K562 (cell line): Measurements from ENCODE around the gene MXRA7. TPM values are rescaled to one million over a fixed set of nuclear protein-coding genes. Genes with fewer than 3 reads are reported as not detected.
A peak's percentile ranks its signal among the peaks of the same experiment; 100 is the strongest.

Experiments
- ARID2 ChIP-seq: fragments of 450-650 bp; IDR thresholded peaks from 2 replicates; pipeline ENCODE4 v1.6.1; 2017; ENCODE audit warnings: antibody characterized with exemption, mild to moderate bottlenecking
- BRD4 ChIP-seq: fragments of 200-600 bp; sonication (generic); IDR thresholded peaks from 2 replicates; pipeline ENCODE4 v1.6.1; 2017; ENCODE audit warnings: inconsistent platforms
- CCAR2 ChIP-seq: fragments of 200-400 bp; formaldehyde crosslinking; IDR thresholded peaks from 2 replicates; pipeline ENCODE4 v1.6.1; 2017; ENCODE audit warnings: mild to moderate bottlenecking, low read depth, low read length
- CEBPB ChIP-seq: fragments of 450-650 bp; IDR thresholded peaks from 2 replicates; pipeline ENCODE4 v1.6.1; 2016; ENCODE audit warnings: missing genetic modification characterization, missing compliant biosample characterization
- GABPA ChIP-seq: fragments of 200-800 bp; sonication (Bioruptor generic); conservative IDR thresholded peaks from 2 replicates; pipeline ENCODE4 v1.6.1; 2016; ENCODE audit warnings: low read depth, missing genetic modification characterization, missing compliant biosample characterization
- GATAD2A ChIP-seq: fragments of 450-650 bp; IDR thresholded peaks from 2 replicates; pipeline ENCODE4 v1.6.1; 2017
- HDAC2 ChIP-seq: fragments of 450-650 bp; IDR thresholded peaks from 2 replicates; pipeline ENCODE4 v1.6.1; 2016; ENCODE audit warnings: mild to moderate bottlenecking
- HDAC3 ChIP-seq: fragments of 450-650 bp; IDR thresholded peaks from 2 replicates; pipeline ENCODE4 v1.6.1; 2018; ENCODE audit warnings: borderline replicate concordance, mild to moderate bottlenecking, moderate library complexity; ENCODE audit not compliant: partially characterized antibody
- KLF13 ChIP-seq: fragments of 450-650 bp; IDR thresholded peaks from 2 replicates; pipeline ENCODE4 v1.6.1; 2016; ENCODE audit warnings: missing genetic modification characterization, low read depth, mild to moderate bottlenecking, missing compliant biosample characterization, moderate library complexity, borderline replicate concordance
- MTA2 ChIP-seq: fragments of 450-650 bp; IDR thresholded peaks from 2 replicates; pipeline ENCODE4 v1.6.1; 2016; ENCODE audit warnings: low read depth
- NR0B1 ChIP-seq: fragments of 450-650 bp; IDR thresholded peaks from one replicate; pipeline ENCODE4 v1.6.1; 2018; ENCODE audit warnings: mild to moderate bottlenecking, moderate library complexity; ENCODE audit not compliant: partially characterized antibody
- NR2C1 ChIP-seq, 2 experiments: fragments of 450-650 bp; IDR thresholded peaks; 2 replicates each; pipeline ENCODE4 v1.6.1; 2017; ENCODE audit warnings: mild to moderate bottlenecking in 2 of 2, antibody characterized with exemption in 1 of 2, inconsistent platforms in 1 of 2, missing compliant biosample characterization in 1 of 2, missing genetic modification characterization in 1 of 2
- PHB ChIP-seq: fragments of 250-450 bp; sonication (Bioruptor Pico); IDR thresholded peaks from 2 replicates; pipeline ENCODE4 v1.5.0; 2021
- PHB2 ChIP-seq: fragments of 450-650 bp; IDR thresholded peaks from 2 replicates; pipeline ENCODE4 v1.6.1; 2017; ENCODE audit warnings: low read depth
- REST ChIP-seq, 2 experiments: fragments of 450-650 bp; formaldehyde crosslinking in 1 of 2; IDR thresholded peaks; 2 replicates each; pipeline versions ENCODE4 v1.4.0 to v1.6.1; 2014 to 2020; ENCODE audit warnings: mild to moderate bottlenecking in 2 of 2, borderline replicate concordance in 1 of 2, low read depth in 1 of 2
- SMAD4 ChIP-seq: fragments of 250-450 bp; sonication (Bioruptor Pico); conservative IDR thresholded peaks from 2 replicates; pipeline ENCODE4 v1.8.0; 2021; ENCODE audit warnings: inconsistent platforms, mild to moderate bottlenecking, moderate library complexity
- SRSF1 ChIP-seq: fragments of 200-400 bp; formaldehyde crosslinking; IDR thresholded peaks from 2 replicates; pipeline ENCODE4 v1.6.1; 2017; ENCODE audit warnings: mild to moderate bottlenecking, low read depth, low read length, moderate library complexity
- SRSF3 ChIP-seq: fragments of 200-400 bp; formaldehyde crosslinking; IDR thresholded peaks from 2 replicates; pipeline ENCODE4 v1.6.1; 2016; ENCODE audit warnings: mild to moderate bottlenecking, low read length, moderate library complexity; ENCODE audit not compliant: insufficient read depth
- U2AF2 ChIP-seq: fragments of 200-400 bp; formaldehyde crosslinking; optimal IDR thresholded peaks from 2 replicates; pipeline ENCODE3; 2017; ENCODE audit warnings: low read depth, mild to moderate bottlenecking, low read length
- ZNF354B ChIP-seq: fragments of 250-450 bp; sonication (Bioruptor Pico); IDR thresholded peaks from 2 replicates; pipeline ENCODE4 v1.4.0; 2020
- ZNF75A ChIP-seq: fragments of 450-650 bp; formaldehyde crosslinking; IDR thresholded peaks from 2 replicates; pipeline ENCODE4 v1.4.0; 2020; ENCODE audit warnings: mild to moderate bottlenecking
- polyA plus RNA-seq, 8 experiments: library from polyadenylated mRNA; depleted of rRNA in 4 of 8; stranded (reverse) in 5 of 8; unstranded in 3 of 8; fragments of >200 nt; fragmentation: Nextera tagmentation in 2 of 8; fragmentation: Illumina TruSeq in 1 of 8; extraction: Ambion mirVana in 2 of 8; extraction: Trizol in 1 of 8; gene quantifications; 2 replicates each; pipeline versions ENCODE4 v1.2.1 to v1.2.3, GENCODE V29; 2011 to 2014; ENCODE audit warnings: inconsistent platforms in 1 of 8, missing spikeins in 1 of 8
- total RNA-seq, 7 experiments: library from RNA; depleted of rRNA in 6 of 7; stranded (reverse); fragments of >200 nt in 6 of 7; fragmentation: Illumina TruSeq in 2 of 7; extraction: Trizol in 2 of 7; gene quantifications; 2 replicates each; pipeline versions ENCODE4 v1.2.1 to v1.2.3, GENCODE V29; 2011 to 2021; ENCODE audit warnings: low replicate concordance in 1 of 7

MXRA7 gene
- total and polyA plus RNA-seq, 9 of the 15 experiments (the other 6 are each of a cell fraction or from before 2014, with no cell fraction given), result 2.6 to 38.4 (median 14.3) TPM

DNA sequence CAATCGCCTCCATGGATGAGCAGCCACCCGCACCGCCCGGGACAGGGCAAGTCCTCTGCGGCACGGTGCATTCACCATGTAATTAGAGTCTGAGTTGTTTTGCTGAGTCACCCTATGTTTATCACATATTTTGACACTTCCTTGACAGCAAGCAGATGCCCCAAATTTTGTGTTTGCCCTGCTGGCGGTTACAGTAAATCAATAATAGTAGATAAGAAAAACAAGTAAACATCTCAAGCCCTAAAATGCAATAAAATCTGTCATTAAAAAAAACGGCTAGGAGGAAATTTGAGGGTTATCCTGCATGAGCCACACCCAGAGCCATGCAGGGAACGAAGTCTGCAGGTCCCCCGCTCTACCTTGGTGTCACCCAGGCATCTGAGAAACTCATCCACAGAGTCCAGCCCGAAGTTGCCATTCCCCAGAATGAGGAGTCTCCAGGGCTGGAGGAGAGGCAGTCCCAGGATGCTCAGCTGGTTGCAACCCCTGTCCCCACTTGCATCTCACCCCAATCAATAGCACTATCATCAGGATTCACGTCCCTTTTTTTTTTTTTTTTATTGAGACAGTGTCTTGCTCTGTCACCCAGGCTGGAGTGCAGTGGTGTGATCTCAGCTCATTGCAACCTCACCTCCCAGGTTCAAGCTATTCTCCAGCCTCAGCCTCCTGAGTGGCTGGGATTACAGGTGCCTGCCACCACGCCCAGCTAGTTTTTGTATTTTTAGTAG, 50.7 kb downstream of the MXRA7 start (continued):
- TF ChIP-seq SRSF1, result no peak
- no peak for TF ChIP-seq ARID2
- no peak for TF ChIP-seq ZNF75A (CRISPR knock-in tag)
- TF ChIP-seq SRSF3, result no peak
- no peak for TF ChIP-seq NR2C1 (IDR thresholded peaks at IDR 0.05)
- no peak for TF ChIP-seq NR2C1 (tag; IDR thresholded peaks at IDR 0.05)
- no peak for TF ChIP-seq PHB2
- TF ChIP-seq HDAC3, result peak; percentile 61
- TF ChIP-seq U2AF2, result no peak
- no peak for TF ChIP-seq GATAD2A
- no peak for TF ChIP-seq PHB (CRISPR knock-in tag)
- peak; percentile 8; the same call in 1 of the 2 replicates for TF ChIP-seq REST (IDR thresholded peaks at IDR 0.05; ENCODE audit: borderline replicate concordance)
- no peak for TF ChIP-seq REST (CRISPR knock-in tag; IDR thresholded peaks at IDR 0.05; ENCODE audit: low read depth)
- no peak for TF ChIP-seq NR0B1
- no peak for TF ChIP-seq MTA2
- no peak; the same call in 1 of the 2 replicates for TF ChIP-seq GABPA (tag)
- peak; percentile 62; the same call in 1 of the 2 replicates for TF ChIP-seq HDAC2
- no peak for TF ChIP-seq BRD4
- peak; percentile 45 for TF ChIP-seq SMAD4
- no peak for TF ChIP-seq KLF13 (tag)
- no peak for TF ChIP-seq ZNF354B (CRISPR knock-in tag)
- TF ChIP-seq CEBPB (tag), result no peak
- TF ChIP-seq CCAR2, result no peak
